Smooth muscle cell (in vitro differentiated cells): Measurements from ENCODE around the gene MIB2. TPM values are rescaled to one million over a fixed set of nuclear protein-coding genes. Genes with fewer than 3 reads are reported as not detected.
A peak's percentile ranks its signal among the peaks of the same experiment; 100 is the strongest.

Experiments
- DNase-seq: peaks from one replicate; lab custom pipeline; 2025; ENCODE audit not compliant: unreplicated experiment; lab: John Stamatoyannopoulos, UW
- H2AFZ ChIP-seq: fragments of 200-600 bp; sonication (generic); 2 replicates; pipeline ENCODE4 v1.6.0; 2016; ENCODE audit warnings: antibody characterized with exemption, low read depth, mild to moderate bottlenecking
- H3F3A ChIP-seq: fragments of 200-600 bp; sonication (generic); 2 replicates; pipeline ENCODE4 v1.6.0; 2017; ENCODE audit warnings: antibody characterized with exemption, low read depth
- H3K27ac ChIP-seq: fragments of 200-600 bp; sonication (generic); 2 replicates; pipeline ENCODE4 v1.5.1; 2016; ENCODE audit warnings: low read depth, mild to moderate bottlenecking
- H3K27me3 ChIP-seq: fragments of 200-600 bp; sonication (generic); 2 replicates; pipeline ENCODE4 v1.6.1; 2016; ENCODE audit warnings: low read depth, mild to moderate bottlenecking
- H3K36me3 ChIP-seq: fragments of 200-600 bp; sonication (generic); 2 replicates; pipeline ENCODE4 v1.5.1; 2016; ENCODE audit warnings: low read depth
- H3K4me1 ChIP-seq: fragments of 200-600 bp; sonication (generic); 2 replicates; pipeline ENCODE4 v1.5.1; 2016; ENCODE audit warnings: low read depth
- H3K4me2 ChIP-seq: fragments of 200-600 bp; sonication (generic); 2 replicates; pipeline ENCODE4 v1.6.0; 2016; ENCODE audit warnings: mild to moderate bottlenecking
- H3K4me3 ChIP-seq: fragments of 200-600 bp; sonication (generic); 2 replicates; pipeline ENCODE4 v1.5.1; 2016; ENCODE audit warnings: mild to moderate bottlenecking
- H3K79me2 ChIP-seq: fragments of 200-600 bp; sonication (generic); 2 replicates; pipeline ENCODE4 v1.6.0; 2016; ENCODE audit warnings: low read depth, mild to moderate bottlenecking
- H3K9ac ChIP-seq: fragments of 200-600 bp; sonication (generic); 2 replicates; pipeline ENCODE4 v1.6.0; 2016; ENCODE audit warnings: low read depth
- H3K9me3 ChIP-seq: fragments of 200-600 bp; sonication (generic); replicated peaks from 2 replicates; pipeline ENCODE4 v1.5.1; 2016; ENCODE audit warnings: low read depth
- H4K20me1 ChIP-seq: fragments of 200-600 bp; sonication (generic); 2 replicates; pipeline ENCODE4 v1.6.0; 2016; ENCODE audit warnings: low read depth
- CTCF ChIP-seq: fragments of 200-600 bp; sonication (generic); IDR thresholded peaks from 2 replicates; pipeline ENCODE4 v1.5.1; 2017; ENCODE audit warnings: borderline replicate concordance, mild to moderate bottlenecking, antibody characterized with exemption; ENCODE audit not compliant: insufficient read depth, poor library complexity, severe bottlenecking
- WGBS: methylation state at CpG from one replicate; pipeline ENCODE4 v1.1.7; 2016; ENCODE audit warnings: low lambda C conversion rate; 5-methylcytosine and 5-hydroxymethylcytosine counted together
- polyA plus RNA-seq: library from polyadenylated mRNA; unstranded; fragments of >200 nt; fragmentation: Nextera tagmentation; extraction: Ambion mirVana; gene quantifications from 2 replicates; pipeline ENCODE4 v1.2.1, GENCODE V29; 2016
- total RNA-seq: library from RNA; depleted of rRNA; stranded (reverse); fragments of >200 nt; gene quantifications from 2 replicates; pipeline ENCODE4 v1.2.3, GENCODE V29; 2014

Gene MIB2
- total and polyA plus RNA-seq, 2 experiments from 2014 or later = 42.7 to 61.2 TPM

GRCh38 chr1:1616838-1617237 lies 1.5 kb downstream of the MIB2 start:
- Histone ChIP-seq H3K4me1 (peaks cover 20% of the 10 kb centered on the region), H3K36me3 (no peaks in the 10 kb centered on the region), H3K9ac (peak overlapping the region; percentile 91), H3K79me2 (peaks cover 40% of the 10 kb centered on the region), H4K20me1 (peaks cover 73% of the 10 kb centered on the region), H3K4me2 (peak overlapping the region; percentile 91), H3F3A (no peaks in the 10 kb centered on the region), H3K4me3 (peak overlapping the region; percentile 97), H3K27ac (peak overlapping the region; percentile 100), H3K27me3 (no peaks in the 10 kb centered on the region), H2AFZ (no peak overlapping the region), H3K9me3 (no peaks in the 10 kb centered on the region)
- DNase-seq = no peak
- 89% methylated on average over 19 of the region's 19 CpGs for WGBS
- no peak for TF ChIP-seq CTCF

DNA sequence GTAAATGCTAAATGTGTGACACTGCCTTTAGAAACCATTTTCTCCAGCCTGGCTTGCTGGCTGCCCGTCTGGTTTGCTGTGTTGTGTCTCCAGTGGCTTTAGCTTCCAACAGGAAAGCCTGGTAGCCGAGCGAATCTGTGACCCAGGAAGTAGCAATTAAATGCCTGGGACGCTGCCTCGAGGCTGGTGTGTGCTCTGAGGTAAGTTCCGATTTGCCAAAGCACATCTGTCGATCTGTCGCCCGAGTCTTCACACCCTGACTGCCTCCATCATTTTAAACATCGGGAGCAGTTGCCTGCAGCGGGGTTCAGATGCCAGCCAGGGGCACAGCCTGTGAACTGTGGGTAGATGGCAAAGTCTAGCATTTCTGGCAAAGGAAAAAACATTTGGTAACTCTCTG lies 2.2 kb downstream of the MIB2 start:
- no peak for DNase-seq
- WGBS = 94% methylated on average over 11 of the region's 11 CpGs
- peaks cover 23% of the 10 kb centered on the region for H3K4me1 ChIP-seq
- TF ChIP-seq CTCF = no peak
- no peak overlapping the region for H2AFZ ChIP-seq
- no peaks in the 10 kb centered on the region for H3F3A ChIP-seq
- H3K36me3 ChIP-seq = no peaks in the 10 kb centered on the region
- no peak overlapping the region for H3K4me3 ChIP-seq
- H3K9ac ChIP-seq = no peak overlapping the region
- peak overlapping the region; percentile 91 for H3K4me2 ChIP-seq
- no peak overlapping the region for H3K27ac ChIP-seq
- H3K79me2 ChIP-seq = peaks cover 40% of the 10 kb centered on the region
- no peaks in the 10 kb centered on the region for H3K9me3 ChIP-seq
- peaks cover 80% of the 10 kb centered on the region for H4K20me1 ChIP-seq
- H3K27me3 ChIP-seq = no peaks in the 10 kb centered on the region

DNA sequence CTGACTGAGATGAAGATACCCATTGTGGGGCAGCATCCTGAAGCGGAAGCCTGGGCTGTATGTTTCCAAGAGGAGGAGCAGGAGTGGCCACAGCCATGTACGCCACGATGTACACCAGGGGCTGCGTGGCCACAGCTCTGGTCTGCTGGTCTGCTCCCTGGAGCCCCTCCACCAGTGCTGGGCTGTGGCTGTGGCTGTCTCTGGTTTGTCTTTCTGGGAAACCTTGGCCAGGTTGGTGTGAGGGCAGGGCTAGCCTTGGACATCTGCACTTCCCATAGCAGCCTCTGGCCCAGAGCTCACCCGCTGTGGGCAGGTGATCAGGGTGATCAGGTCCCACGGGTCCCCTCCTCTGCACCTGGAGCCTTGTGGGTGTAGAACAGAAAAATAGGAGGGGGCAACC lies 2.6 kb downstream of the MIB2 start:
- Histone ChIP-seq H3K27ac (no peak overlapping the region), H3K27me3 (no peaks in the 10 kb centered on the region), H3K79me2 (peaks cover 40% of the 10 kb centered on the region), H3F3A (peaks cover 3% of the 10 kb centered on the region), H3K4me3 (no peak overlapping the region), H3K9me3 (no peaks in the 10 kb centered on the region), H3K9ac (no peak overlapping the region), H3K36me3 (no peaks in the 10 kb centered on the region), H3K4me2 (no peak overlapping the region), H2AFZ (no peak overlapping the region), H3K4me1 (peaks cover 23% of the 10 kb centered on the region), H4K20me1 (peaks cover 84% of the 10 kb centered on the region)
- 98% methylated on average over 6 of the region's 6 CpGs for WGBS
- DNase-seq = no peak
- no peak for TF ChIP-seq CTCF

DNA sequence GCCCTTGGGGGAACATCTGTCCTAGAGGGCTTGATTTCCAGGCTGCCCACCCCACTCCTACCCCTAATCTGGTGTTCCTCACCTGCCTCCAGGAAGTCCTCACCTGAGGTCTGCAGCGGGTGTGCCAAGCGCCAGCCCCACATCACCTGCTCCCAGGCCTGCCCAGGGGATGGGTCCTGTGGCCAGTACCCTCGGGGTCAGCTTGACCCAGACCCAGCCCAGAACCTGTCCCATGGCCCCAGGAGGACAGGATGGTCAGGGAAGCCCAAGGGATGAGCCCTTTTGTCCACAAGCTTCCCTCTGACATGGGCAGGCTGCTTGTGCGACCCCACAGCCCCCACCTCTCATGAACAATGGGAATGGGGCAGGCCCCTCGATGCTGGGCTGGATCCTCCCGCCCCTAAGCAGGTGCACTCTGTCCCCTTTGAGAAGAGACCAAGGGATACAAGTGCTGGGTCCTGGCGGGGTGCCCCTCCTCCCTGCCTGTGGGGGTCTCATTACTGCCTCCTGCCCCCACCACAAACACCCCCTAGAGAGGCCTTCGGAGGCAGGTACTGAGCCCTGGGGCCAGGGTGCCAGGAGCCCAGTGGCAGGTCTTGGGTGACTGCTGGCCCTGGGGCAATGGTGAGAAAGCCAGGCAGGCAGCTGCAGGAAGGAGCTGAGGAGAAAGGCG lies 3.2 kb downstream of the MIB2 start:
- Histone ChIP-seq H3K9ac (no peak overlapping the region), H3K36me3 (no peaks in the 10 kb centered on the region), H3K4me2 (no peak overlapping the region), H3K27me3 (no peaks in the 10 kb centered on the region), H3K9me3 (no peaks in the 10 kb centered on the region), H3F3A (peaks cover 3% of the 10 kb centered on the region), H3K4me1 (peaks cover 23% of the 10 kb centered on the region), H4K20me1 (peaks cover 86% of the 10 kb centered on the region), H3K27ac (no peak overlapping the region), H3K4me3 (no peak overlapping the region), H3K79me2 (peaks cover 35% of the 10 kb centered on the region), H2AFZ (no peak overlapping the region)
- WGBS = 97% methylated on average over 9 of the region's 9 CpGs
- no peak for TF ChIP-seq CTCF
- DNase-seq = no peak
